GM10266 (cell line): Measurements from ENCODE around the gene LURAP1L.

Source experiments
- DNase-seq: peaks from one replicate; pipeline ENCODE4 v3.0.0; 2012; ENCODE audit errors: extremely low spot score
- CTCF ChIP-seq: IDR thresholded peaks from 2 replicates; pipeline ENCODE4 v1.5.1; 2012; ENCODE audit warnings: mild to moderate bottlenecking, low read depth; ENCODE audit not compliant: control insufficient read depth, insufficient read depth; ENCODE audit errors: missing control alignments

The LURAP1L gene

GRCh38 chr9:12843735-12844134 lies 68.9 kb downstream of the LURAP1L start:
- no peak for TF ChIP-seq CTCF
- DNase-seq = no peak

- no peak for DNase-seq
- TF ChIP-seq CTCF = no peak
Observed at GRCh38 chr9:12846035-12846434, 71.2 kb downstream of the LURAP1L start.

- no peak for TF ChIP-seq CTCF
- DNase-seq = no peak
Observed at GRCh38 chr9:12847561-12847960, 72.7 kb downstream of the LURAP1L start.

GRCh38 chr9:12849486-12850003 lies 74.7 kb downstream of the LURAP1L start:
- no peak for TF ChIP-seq CTCF
- no peak for DNase-seq

- TF ChIP-seq CTCF = no peak
- DNase-seq = no peak
Observed at GRCh38 chr9:12851341-12852090, 76.7 kb downstream of the LURAP1L start.

- no peak for DNase-seq
- no peak for TF ChIP-seq CTCF
Observed at GRCh38 chr9:12853051-12853450, 78.2 kb downstream of the LURAP1L start.

GRCh38 chr9:12854221-12854620 lies 79.4 kb downstream of the LURAP1L start:
- DNase-seq = no peak

More at GRCh38 chr9:12854221-12854620, 79.4 kb downstream of the LURAP1L start:
- TF ChIP-seq CTCF = no peak
